Measurements from ENCODE around the gene GNPDA1.
"Not testable (repeated sequence)": the region's sequence is repeated elsewhere in the genome, so short reads cannot be mapped to it uniquely, and the experiment has no call there.

The GNPDA1 gene

GRCh38 chr5:142012792-142013388 is at the start of gene GNPDA1:
Gene GNPDA1, minus strand, starts transcription at chr5:142013027. Its CDS starts 992 bp downstream, at chr5:142012035.
- peak; percentile 64 for DNase-seq (ENCODE audit: low read depth)

- DNase-seq (ENCODE audit: low read depth): no peak
These were observed 46.6 kb upstream of the GNPDA1 start for GRCh38 chr5:142059304-142059940.

DNA sequence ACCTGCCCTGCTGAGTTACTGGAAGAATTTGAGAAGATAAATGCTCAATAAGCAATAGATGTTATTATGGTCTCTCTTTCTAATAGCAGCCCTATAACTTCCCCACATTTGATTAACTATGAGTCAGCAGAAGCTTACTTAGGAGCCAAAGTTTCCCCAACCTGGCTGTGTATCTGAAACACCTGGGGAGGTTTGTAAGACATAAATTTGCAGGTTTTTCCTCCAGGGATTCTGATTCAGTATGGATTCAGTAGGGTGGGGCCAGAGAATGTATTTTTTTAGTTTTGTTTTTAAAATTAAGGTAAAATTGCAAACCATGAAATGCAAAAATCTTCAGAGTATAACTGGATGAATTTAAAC is 44.9 kb upstream of the GNPDA1 start:
- no peak for DNase-seq (ENCODE audit: low read depth)

- DNase-seq (ENCODE audit: low read depth): no peak
These were observed 44.2 kb upstream of the GNPDA1 start for GRCh38 chr5:142056816-142057696.

- DNase-seq (ENCODE audit: low read depth): no peak
These were observed 42.5 kb upstream of the GNPDA1 start for GRCh38 chr5:142055301-142055700.

- peak; percentile 6 for DNase-seq (ENCODE audit: low read depth)
These were observed 40.8 kb upstream of the GNPDA1 start for GRCh38 chr5:142053426-142054151.

DNA sequence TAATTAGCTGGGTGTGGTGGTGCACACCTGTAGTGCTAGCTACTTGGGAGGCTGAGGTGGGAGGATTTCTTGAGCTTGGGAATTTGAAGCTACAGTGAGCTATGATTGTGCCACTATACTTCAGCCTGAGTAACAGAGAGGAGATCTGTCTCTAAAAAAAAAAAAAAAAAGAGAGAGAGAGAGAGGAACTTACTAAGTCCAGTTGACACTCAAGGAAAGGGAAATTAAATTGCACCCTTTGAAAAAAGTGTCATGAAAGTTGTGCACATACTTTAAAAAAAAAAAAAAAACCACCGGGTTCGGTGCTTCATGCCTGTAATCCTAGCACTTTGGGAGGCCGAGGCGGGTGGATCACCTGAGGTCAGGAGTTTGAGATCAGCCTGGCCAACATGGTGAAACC is 39.2 kb upstream of the GNPDA1 start:
- not testable (repeated sequence) for DNase-seq (ENCODE audit: low read depth)

DNA sequence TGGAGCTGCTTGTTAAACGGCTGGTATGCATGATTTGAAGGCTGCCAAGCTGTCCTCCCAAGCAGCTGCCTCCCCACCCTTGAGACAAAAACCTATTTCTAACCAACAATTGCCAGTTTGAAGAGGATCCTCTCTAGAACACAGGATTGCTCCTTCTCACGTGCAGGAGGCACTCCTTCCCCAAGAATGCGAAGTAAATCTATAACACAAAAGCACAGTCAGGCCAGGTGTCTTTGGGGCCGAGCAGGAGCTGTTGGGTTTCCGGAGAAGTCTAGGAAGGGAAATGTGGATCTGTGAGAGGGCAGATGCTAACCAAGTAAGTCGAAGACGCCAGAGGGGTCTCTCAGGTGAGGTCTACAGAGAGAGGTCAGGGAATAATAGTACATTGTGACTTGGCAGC is 35.4 kb upstream of the GNPDA1 start:
- no peak for DNase-seq (ENCODE audit: low read depth)

DNA sequence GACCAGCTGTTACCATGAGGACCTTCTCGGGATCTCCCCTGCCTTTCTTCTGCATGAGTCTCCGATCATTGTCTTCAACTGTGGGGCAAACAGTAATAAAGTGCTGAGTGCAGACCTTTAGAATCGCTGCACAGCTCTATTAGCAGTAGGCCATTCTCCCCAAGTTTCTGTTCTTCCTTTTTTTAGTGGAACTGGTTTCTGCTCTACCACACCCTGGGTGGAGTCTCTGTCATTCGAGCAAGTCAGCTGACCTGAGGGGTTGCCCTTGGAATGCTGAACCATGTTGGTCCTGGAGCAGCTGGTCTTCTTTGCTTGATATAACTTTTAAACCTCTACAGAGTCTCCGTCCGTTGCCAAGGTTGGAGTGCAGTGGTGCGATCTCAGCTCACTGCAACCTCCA is 33.4 kb upstream of the GNPDA1 start:
- no peak for DNase-seq (ENCODE audit: low read depth)

DNA sequence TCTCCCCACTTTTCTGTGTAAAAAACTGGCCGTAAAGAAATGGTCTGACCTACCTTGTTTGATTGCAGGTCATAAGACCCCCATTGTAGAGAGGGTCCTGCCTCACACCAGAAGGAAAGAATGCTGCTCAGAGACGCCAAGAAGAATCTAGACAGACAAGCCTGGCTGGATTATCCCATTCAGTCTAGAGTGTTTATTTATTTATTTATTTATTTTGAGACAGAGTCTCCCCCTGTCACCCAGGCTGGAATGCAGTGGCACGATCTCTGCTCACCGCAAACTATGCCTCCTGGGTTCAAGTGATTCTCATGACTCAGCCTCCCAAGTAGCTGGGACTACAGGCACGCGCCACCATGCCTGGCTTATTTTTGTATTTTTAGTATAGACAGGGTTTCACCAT is 28.1 kb upstream of the GNPDA1 start:
- not testable (repeated sequence) for DNase-seq (ENCODE audit: low read depth)

GRCh38 chr5:142040285-142040684 is 27.5 kb upstream of the GNPDA1 start:
- no peak for DNase-seq (ENCODE audit: low read depth)

GRCh38 chr5:142038735-142039134 is 25.9 kb upstream of the GNPDA1 start:
- no peak for DNase-seq (ENCODE audit: low read depth)

GRCh38 chr5:142037599-142037998 is 24.8 kb upstream of the GNPDA1 start:
- DNase-seq (ENCODE audit: low read depth): not testable (repeated sequence)

DNA sequence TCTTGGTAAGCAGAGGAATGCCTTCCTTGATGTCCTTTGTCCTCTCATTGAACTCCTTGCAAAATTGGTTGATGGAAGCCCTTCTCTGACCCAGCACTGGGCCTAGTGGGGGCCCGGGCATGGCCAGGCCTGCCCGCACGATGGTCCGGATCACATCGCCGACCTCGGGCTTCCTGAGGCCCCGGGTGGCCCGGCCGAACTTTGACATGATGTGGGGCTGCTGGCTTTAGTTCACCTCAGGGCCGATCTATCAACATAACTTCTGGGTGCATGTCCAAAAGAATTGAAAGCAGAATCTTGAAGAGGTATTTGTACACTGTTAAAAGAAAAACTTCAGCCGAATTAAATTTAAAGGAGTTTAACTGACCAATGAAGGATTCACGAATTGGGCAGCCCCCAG is 24.1 kb upstream of the GNPDA1 start:
- no peak for DNase-seq (ENCODE audit: low read depth)

GRCh38 chr5:142034994-142035393 is 22.2 kb upstream of the GNPDA1 start:
- no peak for DNase-seq (ENCODE audit: low read depth)

GRCh38 chr5:142033632-142034567 is 21.1 kb upstream of the GNPDA1 start:
- not testable (repeated sequence) for DNase-seq (ENCODE audit: low read depth)

DNA sequence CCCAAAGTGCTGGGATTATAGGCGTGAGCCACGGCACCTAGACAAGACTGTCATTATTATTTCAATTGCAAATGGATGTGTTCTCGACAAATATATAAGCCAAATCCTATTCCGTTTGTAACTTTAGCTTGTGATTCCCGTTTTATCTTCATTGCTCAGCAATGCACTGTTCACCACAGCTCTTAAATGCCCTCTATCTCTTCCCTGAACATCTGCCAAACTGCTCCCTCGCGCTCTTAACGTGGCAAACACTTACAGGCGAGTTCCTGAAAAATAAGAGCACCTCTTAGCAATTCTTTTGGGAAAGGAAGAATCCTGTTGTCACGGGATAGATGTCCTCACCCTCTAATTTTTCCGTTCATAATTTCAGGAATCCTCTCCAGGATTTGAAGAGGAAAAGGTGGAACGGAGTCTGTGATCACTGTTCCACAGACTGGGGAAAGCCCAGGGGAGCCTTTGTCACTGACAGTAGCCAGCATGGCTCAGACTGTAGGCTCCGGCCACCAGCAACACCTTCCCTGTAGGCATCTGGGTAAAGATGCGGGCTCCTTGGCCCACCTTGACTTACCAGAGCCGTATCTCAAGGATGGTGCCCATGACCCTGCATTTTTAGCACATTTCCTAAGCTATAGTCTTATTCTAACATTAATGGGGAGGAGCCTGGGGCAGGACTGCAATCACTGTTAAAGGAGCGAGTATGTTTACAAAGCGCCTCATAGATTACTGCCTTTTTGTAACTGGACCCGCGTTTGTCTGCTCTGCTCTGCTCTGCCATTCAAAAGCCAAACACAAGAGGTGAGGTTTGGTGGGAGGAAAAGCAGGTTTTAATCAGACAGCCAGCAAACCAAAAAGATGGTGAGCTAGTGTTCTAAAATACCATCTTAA is 20.2 kb upstream of the GNPDA1 start:
- no peak for DNase-seq (ENCODE audit: low read depth)

DNA sequence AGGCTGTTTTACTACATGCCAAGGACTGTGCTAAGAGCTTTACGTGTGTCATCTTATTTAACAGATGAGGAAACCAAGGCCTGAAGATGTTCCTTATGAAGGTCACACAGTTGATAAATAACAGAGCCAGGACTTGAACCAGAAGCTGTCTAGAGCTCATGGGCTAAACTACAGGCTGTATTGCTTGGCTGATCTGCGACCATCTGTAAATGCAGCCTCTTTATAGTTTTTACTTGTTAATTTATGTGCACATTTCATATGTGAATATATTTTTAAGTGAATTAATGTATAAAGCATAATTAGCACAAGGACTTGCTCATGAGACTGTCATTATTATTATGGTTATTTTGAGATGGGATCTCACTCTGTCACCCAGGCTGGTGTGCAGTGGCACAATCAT is 19.3 kb upstream of the GNPDA1 start:
- no peak for DNase-seq (ENCODE audit: low read depth)

- DNase-seq (ENCODE audit: low read depth): no peak
These were observed 12.8 kb upstream of the GNPDA1 start for GRCh38 chr5:142025637-142026036.

DNA sequence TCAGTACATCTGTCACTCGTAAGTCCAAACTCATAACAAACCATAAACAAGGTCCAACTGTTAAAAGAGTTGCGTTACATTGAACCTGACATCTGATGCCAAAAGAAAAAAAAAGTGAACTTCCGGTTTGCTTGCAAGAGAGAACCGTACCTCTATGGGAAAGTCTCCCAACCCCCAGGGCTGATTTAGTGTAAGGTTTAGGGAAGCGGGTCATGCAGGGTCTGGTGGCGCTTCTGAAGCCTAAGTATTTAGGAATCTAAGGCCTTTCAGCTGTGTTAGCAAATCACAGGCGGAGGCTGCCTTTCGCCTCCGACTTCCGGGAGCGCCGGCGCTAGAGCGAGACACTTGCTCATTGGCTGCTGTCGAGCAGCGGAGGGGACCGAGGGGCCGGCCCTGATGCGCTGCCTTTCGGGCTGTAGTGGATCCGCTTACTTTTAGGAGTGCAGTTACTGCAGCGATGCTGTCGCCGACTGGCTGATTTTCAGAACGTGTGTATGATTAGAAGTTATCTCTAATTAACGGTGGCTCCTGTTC is 12.0 kb upstream of the GNPDA1 start:
- DNase-seq (ENCODE audit: low read depth): peak; percentile 80
